ENCODE measurements around the gene SLC26A9.
"Not testable (repeated sequence)": the region's sequence is repeated elsewhere in the genome, so short reads cannot be mapped to it uniquely, and the experiment has no call there.

DNA sequence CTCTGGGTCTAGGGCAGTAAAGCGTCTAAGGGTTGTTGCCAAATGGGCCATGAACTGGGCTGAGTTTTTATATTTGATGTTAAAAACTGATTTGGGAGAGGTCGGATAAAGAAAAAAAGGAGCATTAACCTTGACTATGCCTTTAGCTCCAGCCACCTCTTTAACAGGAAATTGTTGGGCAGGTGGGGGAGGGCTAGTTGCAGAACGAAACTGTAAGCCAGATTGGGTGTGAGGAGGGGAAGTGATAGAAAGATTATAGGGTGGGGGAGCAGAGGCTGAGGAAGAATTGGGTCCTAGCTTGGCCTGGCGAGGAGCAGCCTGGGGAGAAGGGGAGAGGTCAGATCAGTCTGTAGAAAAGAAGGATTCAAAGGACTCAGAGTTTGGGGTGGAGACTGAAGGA, 54.2 kb downstream of the SLC26A9 start:
- not testable (repeated sequence) for TF ChIP-seq EZH2 (IDR thresholded peaks at IDR 0.05; ENCODE audit: insufficient read depth, poor library complexity, severe bottlenecking); EZH2phosphoT487 (IDR thresholded peaks at IDR 0.05; ENCODE audit: insufficient read depth, low read depth)
